Ascending aorta (tissue), 2 donors: Measurements from ENCODE around the gene IDNK. TPM values are rescaled to one million over a fixed set of nuclear protein-coding genes. Genes with fewer than 3 reads are reported as not detected.
"Not testable (repeated sequence)": the region's sequence is repeated elsewhere in the genome, so short reads cannot be mapped to it uniquely, and the experiment has no call there.

Experiments
- DNase-seq, 2 donors: peaks; one replicate each; pipeline ENCODE4 v3.0.0-alpha.2; 2019; ENCODE audit warnings: low spot score in 2 of 2
- H3K27ac ChIP-seq, 2 donors: fragments of 200-600 bp; sonication (generic); one replicate each; pipeline ENCODE4 v1.5.1; 2016 to 2017; ENCODE audit warnings: mild to moderate bottlenecking in 1 of 2
- H3K27me3 ChIP-seq: fragments of 200-600 bp; sonication (generic); one replicate; pipeline ENCODE4 v1.5.1; 2017
- H3K36me3 ChIP-seq, 2 donors: fragments of 200-600 bp; sonication (generic); one replicate each; pipeline ENCODE4 v1.5.1; 2016
- H3K4me1 ChIP-seq, 2 donors: fragments of 200-600 bp; sonication (generic); one replicate each; pipeline ENCODE4 v1.5.1; 2016 to 2017; ENCODE audit warnings: mild to moderate bottlenecking in 1 of 2
- H3K4me3 ChIP-seq, 2 donors: fragments of 200-600 bp; sonication (generic); one replicate each; pipeline ENCODE4 v1.5.1; 2016 to 2017; ENCODE audit warnings: mild to moderate bottlenecking in 1 of 2
- H3K9me3 ChIP-seq, 2 donors: fragments of 200-600 bp; sonication (generic); one replicate each; pipeline ENCODE4 v1.5.1; 2016
- CTCF ChIP-seq, 3 experiments: fragments of 200-600 bp in 2 of 3; fragments of 450-650 bp in 1 of 3; sonication (generic) in 2 of 3; IDR thresholded peaks; one replicate each; pipeline ENCODE4 v1.5.1; 2016 to 2019; ENCODE audit warnings: antibody characterized with exemption in 3 of 3, mild to moderate bottlenecking in 1 of 3, moderate library complexity in 1 of 3
- intact Hi-C: fragments of 100-400 bp; cut with DNase I; formaldehyde crosslinking; loops from one replicate; pipeline ENCODE4 v1.15.1; 2023
- total RNA-seq: library from RNA; depleted of rRNA; stranded (reverse); fragments of >200 nt; gene quantifications from one replicate; pipeline ENCODE4 v1.1.0, GENCODE V29; 2016

The IDNK gene
- total RNA-seq, 1 donor from 2014 or later = not detected

- intact Hi-C loops = no loop called here
- Histone ChIP-seq H3K4me1 (peaks cover 0 to 7% of the 10 kb centered on the region in 2 donors), H3K27ac (no peak overlapping the region), H3K4me3 (no peak overlapping the region), H3K9me3 (no peaks in the 10 kb centered on the region), H3K36me3 (no peaks in the 10 kb centered on the region), H3K27me3 (no peaks in the 10 kb centered on the region)
- TF ChIP-seq CTCF (IDR thresholded peaks at IDR 0.05) = no peak
- DNase-seq = no peak
Observed at GRCh38 chr9:83588256-83588655, 34.7 kb upstream of the IDNK start.

- TF ChIP-seq CTCF (IDR thresholded peaks at IDR 0.05) = peak; percentile 6 to 63 (median 57)
- no peak overlapping the region for H3K27ac ChIP-seq
- H3K4me3 ChIP-seq = no peak overlapping the region
- no peaks in the 10 kb centered on the region for H3K27me3 ChIP-seq
- H3K4me1 ChIP-seq = no peaks in the 10 kb centered on the region
- H3K36me3 ChIP-seq = no peaks in the 10 kb centered on the region
- H3K9me3 ChIP-seq = no peaks in the 10 kb centered on the region
- DNase-seq = no peak
- intact Hi-C loops = loop anchor here (1.0 kb wide), 1 partner anchor 263 kb away; no protein-coding TSS in a partner anchor
Observed at GRCh38 chr9:83596899-83597504, 25.9 kb upstream of the IDNK start.

- DNase-seq = no peak
- Histone ChIP-seq H3K27me3 (no peaks in the 10 kb centered on the region), H3K9me3 (no peaks in the 10 kb centered on the region), H3K4me1 (no peaks in the 10 kb centered on the region), H3K36me3 (no peaks in the 10 kb centered on the region), H3K27ac (no peak overlapping the region), H3K4me3 (no peak overlapping the region)
- no peak for TF ChIP-seq CTCF (IDR thresholded peaks at IDR 0.05)
- intact Hi-C loops = no loop called here
Observed at GRCh38 chr9:83598487-83598886, 24.5 kb upstream of the IDNK start.

GRCh38 chr9:83599071-83599470 is 23.9 kb upstream of the IDNK start:
- Histone ChIP-seq H3K9me3 (no peaks in the 10 kb centered on the region), H3K4me1 (no peaks in the 10 kb centered on the region), H3K27ac (no peak overlapping the region), H3K36me3 (no peaks in the 10 kb centered on the region), H3K27me3 (no peaks in the 10 kb centered on the region), H3K4me3 (no peak overlapping the region)
- no peak for DNase-seq
- intact Hi-C loops = no loop called here
- no peak for TF ChIP-seq CTCF (IDR thresholded peaks at IDR 0.05)

- DNase-seq = no peak
- Histone ChIP-seq H3K9me3 (no peaks in the 10 kb centered on the region), H3K27ac (no peak overlapping the region), H3K4me1 (no peaks in the 10 kb centered on the region), H3K4me3 (no peak overlapping the region), H3K36me3 (no peaks in the 10 kb centered on the region), H3K27me3 (no peaks in the 10 kb centered on the region)
- TF ChIP-seq CTCF (IDR thresholded peaks at IDR 0.05) = no peak
- intact Hi-C loops = no loop called here
Observed at GRCh38 chr9:83601463-83601862, 21.5 kb upstream of the IDNK start.

- H3K36me3 ChIP-seq, intact Hi-C loops, H3K4me3 ChIP-seq, H3K9me3 ChIP-seq, H3K27me3 ChIP-seq, DNase-seq, H3K27ac ChIP-seq, H3K4me1 ChIP-seq: not testable (repeated sequence)
Observed at GRCh38 chr9:83607620-83608019, 15.3 kb upstream of the IDNK start.

GRCh38 chr9:83613298-83613697 is 9.6 kb upstream of the IDNK start:
- H3K36me3 ChIP-seq, H3K27me3 ChIP-seq, DNase-seq, H3K27ac ChIP-seq, H3K4me1 ChIP-seq, H3K9me3 ChIP-seq, intact Hi-C loops, H3K4me3 ChIP-seq: not testable (repeated sequence)
